Stimulated activated naive B cell treated with anti-CD40 and anti-IgM and Interleukin-4, amounts not matched to agents 10 μg/mL and 1 μg/mL and 100 μg/mL, for 72 hours (primary cell): Measurements from ENCODE around the gene HSPA12B.

ENCODE experiments used
- ATAC-seq, 2 donors: fragments of 150-1000 bp; cut with Tn5 transposase; replicated peaks; 2 replicates each; pipeline ENCODE4 v1.10.0; 2021; ENCODE audit warnings: moderate library complexity in 1 of 2
- DNase-seq: peaks from one replicate; pipeline ENCODE4 v3.0.0; 2021
- H3K27ac Mint-ChIP-seq: one replicate; pipeline ENCODE4 v1.8.0; 2022; ENCODE audit warnings: mild to moderate bottlenecking, mixed read lengths
- H3K27me3 Mint-ChIP-seq, 2 donors: one replicate each; pipeline ENCODE4 v1.8.0; 2022; ENCODE audit warnings: mixed read lengths in 2 of 2
- H3K36me3 Mint-ChIP-seq, 2 donors: one replicate each; pipeline ENCODE4 v1.8.0; 2022; ENCODE audit warnings: mixed read lengths in 2 of 2, mild to moderate bottlenecking in 1 of 2
- H3K4me1 Mint-ChIP-seq, 2 donors: one replicate each; pipeline ENCODE4 v1.8.0; 2022; ENCODE audit warnings: mixed read lengths in 2 of 2, mild to moderate bottlenecking in 1 of 2
- H3K4me3 Mint-ChIP-seq, 2 donors: one replicate each; pipeline ENCODE4 v1.8.0; 2022; ENCODE audit warnings: mild to moderate bottlenecking in 2 of 2, mixed read lengths in 2 of 2, moderate library complexity in 1 of 2
- H3K9me3 Mint-ChIP-seq, 2 donors: one replicate each; pipeline ENCODE4 v1.8.0; 2022; ENCODE audit warnings: mixed read lengths in 2 of 2, mild to moderate bottlenecking in 1 of 2

HSPA12B gene

GRCh38 chr20:3754276-3754630 is 21.8 kb downstream of the HSPA12B start:
- no peak overlapping the region for H3K27ac Mint-ChIP-seq
- H3K36me3 Mint-ChIP-seq, result peaks cover 22 to 31% of the 10 kb centered on the region in 2 donors
- no peak overlapping the region for H3K4me3 Mint-ChIP-seq
- no peaks in the 10 kb centered on the region for H3K9me3 Mint-ChIP-seq
- H3K27me3 Mint-ChIP-seq, result no peaks in the 10 kb centered on the region
- DNase-seq (no peak), ATAC-seq (no peak)
- H3K4me1 Mint-ChIP-seq, result peaks cover 5 to 17% of the 10 kb centered on the region in 2 donors

DNA sequence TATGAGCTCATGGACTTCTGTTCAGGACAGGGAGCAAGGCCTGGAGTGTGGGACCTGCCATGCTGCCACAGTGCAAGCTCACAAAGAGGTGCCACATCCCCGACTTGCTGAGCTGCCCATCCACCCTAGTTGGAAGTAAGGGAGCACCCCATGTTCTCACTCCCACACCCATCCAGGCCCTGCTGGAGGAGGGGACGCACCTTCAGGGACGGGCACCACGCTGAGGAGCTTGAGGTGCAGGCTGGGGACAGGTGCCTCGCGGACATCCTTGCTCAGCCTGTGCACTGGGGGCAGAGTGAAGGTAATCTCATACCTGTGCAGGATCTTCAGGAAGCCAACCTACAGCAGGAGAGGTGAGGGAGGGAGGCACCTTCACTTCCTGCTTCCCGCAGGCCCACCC is 22.8 kb downstream of the HSPA12B start:
- ATAC-seq (no peak), DNase-seq (no peak)
- H3K36me3 Mint-ChIP-seq, result peaks cover 28 to 36% of the 10 kb centered on the region in 2 donors
- H3K4me3 Mint-ChIP-seq, result no peak overlapping the region
- H3K27me3 Mint-ChIP-seq, result no peaks in the 10 kb centered on the region
- H3K9me3 Mint-ChIP-seq, result no peaks in the 10 kb centered on the region
- H3K4me1 Mint-ChIP-seq, result peaks cover 8 to 25% of the 10 kb centered on the region in 2 donors
- H3K27ac Mint-ChIP-seq, result no peak overlapping the region

DNA sequence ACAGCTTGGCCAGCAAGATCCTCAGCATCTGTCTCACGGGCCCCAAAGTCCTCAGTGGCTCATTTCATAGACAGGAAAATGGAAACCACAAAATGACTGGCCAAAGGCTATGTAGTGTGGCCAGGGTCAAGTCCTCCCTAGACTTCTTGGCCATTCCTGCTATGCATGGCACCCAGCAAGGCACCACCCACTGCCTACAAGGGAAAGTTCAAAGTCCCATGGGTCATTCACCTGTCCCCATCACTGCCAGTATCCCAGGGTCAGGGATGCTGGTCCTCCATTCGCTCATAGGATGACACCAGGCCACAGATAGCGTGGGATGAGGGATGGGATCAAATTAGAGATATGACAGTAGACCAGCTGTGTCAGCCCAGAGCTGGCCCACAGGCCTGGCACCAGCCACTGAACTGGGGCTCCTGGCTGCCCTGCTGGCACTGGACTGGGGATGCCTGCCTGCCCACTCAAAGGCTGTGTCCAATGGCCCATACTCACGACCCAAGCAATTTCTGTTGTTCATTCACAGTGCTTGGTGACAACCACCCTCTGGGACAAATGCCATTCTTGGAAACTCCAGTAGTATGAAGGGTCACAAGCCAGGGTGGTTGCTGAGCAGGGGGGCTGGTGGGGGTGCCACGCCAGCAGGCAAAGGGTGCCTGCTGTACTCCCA is 23.5 kb downstream of the HSPA12B start:
- DNase-seq (no peak), ATAC-seq (no peak)
- Mint-ChIP-seq H3K4me3 (no peak overlapping the region), H3K36me3 (peaks cover 32 to 36% of the 10 kb centered on the region in 2 donors), H3K27ac (peak overlapping the region; percentile 62), H3K9me3 (no peaks in the 10 kb centered on the region), H3K4me1 (peaks cover 11 to 31% of the 10 kb centered on the region in 2 donors), H3K27me3 (no peaks in the 10 kb centered on the region)

GRCh38 chr20:3757268-3757667 is 24.8 kb downstream of the HSPA12B start:
- no peak overlapping the region for H3K4me3 Mint-ChIP-seq
- no peak for ATAC-seq
- H3K36me3 Mint-ChIP-seq, result peaks cover 31 to 43% of the 10 kb centered on the region in 2 donors

GRCh38 chr20:3758566-3758965 is 26.1 kb downstream of the HSPA12B start:
- Mint-ChIP-seq H3K9me3 (no peaks in the 10 kb centered on the region), H3K27me3 (no peaks in the 10 kb centered on the region), H3K4me1 (peaks cover 10 to 23% of the 10 kb centered on the region in 2 donors), H3K4me3 (no peak overlapping the region), H3K36me3 (peaks cover 28 to 39% of the 10 kb centered on the region in 2 donors), H3K27ac (no peak overlapping the region)
- ATAC-seq (no peak), DNase-seq (no peak)

More at GRCh38 chr20:3757268-3757667, 24.8 kb downstream of the HSPA12B start:
- DNase-seq, result no peak
- H3K4me1 Mint-ChIP-seq, result peaks cover 13 to 34% of the 10 kb centered on the region in 2 donors
- H3K9me3 Mint-ChIP-seq, result no peaks in the 10 kb centered on the region
- no peaks in the 10 kb centered on the region for H3K27me3 Mint-ChIP-seq
- H3K27ac Mint-ChIP-seq, result no peak overlapping the region

DNA sequence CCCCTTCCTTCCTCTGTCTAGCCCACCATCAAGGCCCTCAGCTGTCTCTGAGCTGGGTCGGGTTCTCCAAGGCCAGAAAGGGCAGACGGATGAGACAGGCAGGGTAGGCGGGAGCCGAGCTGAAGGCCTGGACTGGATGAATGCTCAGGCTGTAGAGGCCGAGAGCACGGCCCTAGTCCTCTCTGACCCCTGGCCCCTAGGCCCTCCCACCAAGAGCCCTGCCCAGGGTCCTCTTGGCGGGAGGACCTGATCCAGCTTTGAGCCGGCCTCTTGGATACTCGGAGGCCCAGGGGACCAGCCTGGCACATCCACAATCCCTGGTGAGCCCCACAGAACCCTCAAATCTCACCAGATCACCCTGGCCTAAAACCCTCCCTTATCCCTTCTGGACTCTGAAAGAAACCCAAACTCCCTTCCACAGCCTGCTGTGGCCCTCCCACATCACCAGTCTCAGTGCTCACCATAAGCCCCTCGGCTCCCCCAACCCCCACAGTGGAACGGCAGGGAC is 26.9 kb downstream of the HSPA12B start:
- Mint-ChIP-seq H3K4me1 (peaks cover 15 to 31% of the 10 kb centered on the region in 2 donors), H3K36me3 (peaks cover 26 to 37% of the 10 kb centered on the region in 2 donors), H3K9me3 (no peaks in the 10 kb centered on the region), H3K27me3 (no peaks in the 10 kb centered on the region), H3K4me3 (no peak overlapping the region), H3K27ac (no peak overlapping the region)
- DNase-seq (no peak), ATAC-seq (no peak)

DNA sequence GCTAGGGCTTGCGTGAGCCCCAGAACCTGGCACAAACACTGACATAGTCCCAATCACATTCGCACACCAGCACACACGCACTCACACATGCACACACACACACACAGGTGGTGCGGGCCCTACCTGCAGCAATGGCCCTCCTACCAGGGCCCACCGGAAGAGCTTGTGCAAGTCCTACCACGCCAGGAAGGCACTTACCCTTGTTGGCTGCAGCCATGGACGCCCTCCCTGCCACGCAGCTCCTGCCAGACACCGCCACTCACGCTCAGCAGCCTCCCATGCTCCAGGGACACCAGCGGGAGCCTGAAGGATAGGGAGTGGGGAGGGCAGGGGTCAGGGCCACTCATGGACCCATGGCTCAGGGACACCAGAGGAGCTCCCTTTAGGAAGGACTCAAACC is 27.4 kb downstream of the HSPA12B start:
- peaks cover 20 to 36% of the 10 kb centered on the region in 2 donors for H3K4me1 Mint-ChIP-seq
- DNase-seq (no peak), ATAC-seq (no peak)
- H3K36me3 Mint-ChIP-seq, result peaks cover 24 to 34% of the 10 kb centered on the region in 2 donors
- H3K27me3 Mint-ChIP-seq, result no peaks in the 10 kb centered on the region
- H3K27ac Mint-ChIP-seq, result no peak overlapping the region
- H3K9me3 Mint-ChIP-seq, result no peaks in the 10 kb centered on the region
- H3K4me3 Mint-ChIP-seq, result no peak overlapping the region

GRCh38 chr20:3760655-3761348 is 28.3 kb downstream of the HSPA12B start:
- H3K27ac Mint-ChIP-seq, result peak overlapping the region; percentile 84
- no peaks in the 10 kb centered on the region for H3K9me3 Mint-ChIP-seq
- H3K36me3 Mint-ChIP-seq, result peaks cover 24 to 30% of the 10 kb centered on the region in 2 donors
- H3K27me3 Mint-ChIP-seq, result no peaks in the 10 kb centered on the region
- peaks cover 29 to 46% of the 10 kb centered on the region in 2 donors for H3K4me1 Mint-ChIP-seq
- no peak for DNase-seq
- no peak overlapping the region for H3K4me3 Mint-ChIP-seq
- ATAC-seq, result peak; percentile 77 to 82

GRCh38 chr20:3763671-3764601 is 31.5 kb downstream of the HSPA12B start:
- Mint-ChIP-seq H3K4me3 (no peak overlapping the region), H3K27ac (no peak overlapping the region), H3K4me1 (peaks cover 45 to 67% of the 10 kb centered on the region in 2 donors), H3K27me3 (no peaks in the 10 kb centered on the region), H3K9me3 (no peaks in the 10 kb centered on the region), H3K36me3 (peaks cover 12 to 13% of the 10 kb centered on the region in 2 donors)
- DNase-seq (no peak), ATAC-seq (no peak)

DNA sequence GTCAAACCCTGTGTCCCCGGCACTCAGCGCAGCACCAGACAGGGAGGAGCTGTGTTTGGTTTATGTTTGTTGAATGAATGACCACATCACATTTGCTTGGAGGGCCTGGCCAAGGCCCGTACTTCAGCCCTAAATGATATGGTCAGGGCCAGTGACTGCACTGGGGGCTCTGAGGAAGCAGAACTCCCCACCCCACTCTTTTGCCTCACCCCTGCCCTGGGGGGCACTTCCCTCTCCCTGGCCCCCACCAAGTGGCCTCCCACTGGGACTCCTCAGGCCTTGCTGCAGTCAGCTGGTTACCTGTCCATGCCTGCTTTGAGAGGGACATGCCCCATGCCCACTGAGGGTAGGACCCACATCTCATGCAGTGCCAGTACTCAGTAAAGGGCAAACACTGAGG is 32.2 kb downstream of the HSPA12B start:
- H3K9me3 Mint-ChIP-seq, result no peaks in the 10 kb centered on the region
- H3K4me3 Mint-ChIP-seq, result no peak overlapping the region
- DNase-seq (no peak), ATAC-seq (no peak)
- H3K36me3 Mint-ChIP-seq, result peaks cover 10 to 12% of the 10 kb centered on the region in 2 donors
- peaks cover 47 to 71% of the 10 kb centered on the region in 2 donors for H3K4me1 Mint-ChIP-seq
- no peak overlapping the region for H3K27ac Mint-ChIP-seq
- H3K27me3 Mint-ChIP-seq, result no peaks in the 10 kb centered on the region

DNA sequence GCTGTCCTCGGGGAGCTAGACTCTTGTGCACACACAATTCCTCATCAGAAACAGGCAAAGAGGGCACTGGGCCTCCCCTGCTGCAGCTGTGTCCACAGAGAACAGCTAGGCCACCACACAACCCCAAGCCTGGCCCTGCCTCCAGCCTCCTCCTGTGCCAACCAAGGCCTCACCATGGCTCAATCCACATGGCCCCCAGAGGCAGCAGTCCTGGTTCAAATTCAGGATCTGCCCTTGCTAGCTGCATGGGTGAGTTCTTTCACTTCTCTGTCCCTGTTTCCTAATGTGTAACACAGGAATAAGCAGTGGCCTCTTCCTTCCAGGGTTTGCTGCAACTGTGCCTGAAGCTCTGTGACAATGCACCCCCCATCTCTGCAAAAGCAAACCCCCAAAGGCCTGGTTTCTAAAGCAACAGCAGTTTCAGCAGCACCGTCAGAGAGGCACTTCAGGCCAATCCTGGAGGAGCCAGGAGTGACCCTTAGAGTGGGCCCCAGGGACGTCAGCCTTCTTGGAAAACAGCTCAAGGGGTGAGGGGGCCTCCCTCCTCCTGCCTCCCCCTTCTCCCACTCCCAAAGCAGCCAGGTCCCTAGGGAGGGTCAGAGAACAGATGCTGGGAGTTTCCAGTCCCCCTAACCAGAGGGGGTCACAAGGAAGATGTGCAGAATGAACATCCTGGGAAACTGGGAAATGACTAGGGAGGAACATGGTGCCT is 32.8 kb downstream of the HSPA12B start:
- Mint-ChIP-seq H3K4me1 (peaks cover 44 to 64% of the 10 kb centered on the region in 2 donors), H3K4me3 (no peak overlapping the region), H3K9me3 (no peaks in the 10 kb centered on the region), H3K36me3 (peaks cover 6 to 7% of the 10 kb centered on the region in 2 donors), H3K27ac (peak overlapping the region; percentile 59), H3K27me3 (no peaks in the 10 kb centered on the region)
- ATAC-seq (no peak), DNase-seq (no peak)

DNA sequence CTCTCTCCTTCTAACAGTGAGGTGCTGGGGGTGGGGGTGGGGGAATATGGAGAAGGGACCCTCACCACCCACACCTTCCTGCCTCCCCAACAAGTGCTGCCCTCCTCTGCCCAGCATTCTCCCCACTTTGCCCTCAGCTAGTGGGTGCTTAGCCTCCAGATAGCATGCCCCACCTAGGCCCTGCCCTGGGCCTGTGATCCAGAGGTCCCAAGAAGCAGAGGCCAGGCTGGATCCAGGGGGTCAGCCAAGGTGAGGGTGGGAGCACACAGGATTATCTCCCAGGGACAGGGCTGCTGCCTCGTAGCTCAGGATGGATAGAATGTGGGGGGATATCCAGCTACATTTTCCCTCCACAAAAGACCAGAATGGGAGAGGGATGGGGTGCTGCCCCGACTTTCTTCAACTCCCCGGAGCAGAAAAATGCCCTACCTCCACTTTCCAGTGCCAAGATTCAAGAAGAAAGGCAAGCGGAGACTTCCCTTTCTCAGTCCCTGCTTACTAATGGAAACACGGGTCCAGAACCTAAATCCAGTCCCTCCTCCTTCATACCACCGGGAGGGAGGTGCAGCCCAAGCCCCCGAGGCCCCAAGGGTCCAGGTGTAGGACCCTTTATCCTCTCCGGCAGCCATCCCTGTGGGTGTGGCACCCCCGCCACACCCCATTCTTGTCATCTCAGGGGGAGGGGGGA is 34.1 kb downstream of the HSPA12B start:
- H3K27ac Mint-ChIP-seq, result no peak overlapping the region

DNA sequence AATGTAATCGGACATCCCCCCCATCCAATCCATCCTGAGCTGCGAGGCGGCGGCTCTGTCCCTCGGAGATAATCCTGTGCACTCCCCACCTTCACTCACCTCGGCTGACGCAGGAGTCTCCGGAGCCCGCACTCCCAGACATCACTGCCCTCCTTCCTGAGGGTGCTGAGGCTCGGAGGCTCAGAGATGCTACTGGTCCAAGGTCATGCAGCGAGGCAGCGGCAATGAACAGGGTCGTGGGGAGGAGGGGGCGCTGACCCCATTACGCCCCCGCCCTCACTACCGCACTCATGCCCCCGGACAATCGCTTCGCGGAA is 34.6 kb downstream of the HSPA12B start:
- DNase-seq (no peak), ATAC-seq (no peak)
- Mint-ChIP-seq H3K36me3 (peaks cover under 1 to 3% of the 10 kb centered on the region in 2 donors), H3K4me1 (peaks cover 38 to 50% of the 10 kb centered on the region in 2 donors), H3K27me3 (no peaks in the 10 kb centered on the region), H3K9me3 (no peaks in the 10 kb centered on the region), H3K4me3 (peak overlapping the region; percentile 89 to 94), H3K27ac (peak overlapping the region; percentile 90)

More for the DNA sequence above, 34.1 kb downstream of the HSPA12B start:
- Mint-ChIP-seq H3K27me3 (no peaks in the 10 kb centered on the region), H3K36me3 (peaks cover 3 to 5% of the 10 kb centered on the region in 2 donors), H3K4me1 (peaks cover 39 to 51% of the 10 kb centered on the region in 2 donors), H3K9me3 (no peaks in the 10 kb centered on the region), H3K4me3 (peak overlapping the region; percentile 89 to 94)
- DNase-seq (no peak), ATAC-seq (no peak)
